ENCODE measurements around the gene PLCL1. TPM values are rescaled to one million over a fixed set of nuclear protein-coding genes. Genes with fewer than 3 reads are reported as not detected.
"Not testable (repeated sequence)": the region's sequence is repeated elsewhere in the genome, so short reads cannot be mapped to it uniquely, and the experiment has no call there.

PLCL1 gene
- total and polyA plus RNA-seq, 8 donors: 0.38 to 1.5 (median 0.73) TPM

- TF ChIP-seq, protein P1, sequence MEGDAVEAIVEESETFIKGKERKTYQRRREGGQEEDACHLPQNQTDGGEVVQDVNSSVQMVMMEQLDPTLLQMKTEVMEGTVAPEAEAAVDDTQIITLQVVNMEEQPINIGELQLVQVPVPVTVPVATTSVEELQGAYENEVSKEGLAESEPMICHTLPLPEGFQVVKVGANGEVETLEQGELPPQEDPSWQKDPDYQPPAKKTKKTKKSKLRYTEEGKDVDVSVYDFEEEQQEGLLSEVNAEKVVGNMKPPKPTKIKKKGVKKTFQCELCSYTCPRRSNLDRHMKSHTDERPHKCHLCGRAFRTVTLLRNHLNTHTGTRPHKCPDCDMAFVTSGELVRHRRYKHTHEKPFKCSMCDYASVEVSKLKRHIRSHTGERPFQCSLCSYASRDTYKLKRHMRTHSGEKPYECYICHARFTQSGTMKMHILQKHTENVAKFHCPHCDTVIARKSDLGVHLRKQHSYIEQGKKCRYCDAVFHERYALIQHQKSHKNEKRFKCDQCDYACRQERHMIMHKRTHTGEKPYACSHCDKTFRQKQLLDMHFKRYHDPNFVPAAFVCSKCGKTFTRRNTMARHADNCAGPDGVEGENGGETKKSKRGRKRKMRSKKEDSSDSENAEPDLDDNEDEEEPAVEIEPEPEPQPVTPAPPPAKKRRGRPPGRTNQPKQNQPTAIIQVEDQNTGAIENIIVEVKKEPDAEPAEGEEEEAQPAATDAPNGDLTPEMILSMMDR (IDR thresholded peaks at IDR 0.05): no peak
- no peaks in the 10 kb centered on the region for H3K36me3 ChIP-seq
- 93 to 100% methylated on average over 1 of the region's 1 CpG for whole genome bisulfite sequencing, 2 donors
- no peak for ATAC-seq
- no peak for FAIRE-seq
- no peak overlapping the region for H3K27ac ChIP-seq
- H3K9me3 ChIP-seq: no peaks in the 10 kb centered on the region
- intact Hi-C loops (cut with DNase I): no loop called here
- no peak for DNase-seq
- H3K4me1 ChIP-seq: no peaks in the 10 kb centered on the region
- H3K4me3 ChIP-seq: no peak overlapping the region
- no peaks in the 10 kb centered on the region for H3K27me3 ChIP-seq
Observed at GRCh38 chr2:198186257-198186656, 381.9 kb downstream of the PLCL1 start.

DNA sequence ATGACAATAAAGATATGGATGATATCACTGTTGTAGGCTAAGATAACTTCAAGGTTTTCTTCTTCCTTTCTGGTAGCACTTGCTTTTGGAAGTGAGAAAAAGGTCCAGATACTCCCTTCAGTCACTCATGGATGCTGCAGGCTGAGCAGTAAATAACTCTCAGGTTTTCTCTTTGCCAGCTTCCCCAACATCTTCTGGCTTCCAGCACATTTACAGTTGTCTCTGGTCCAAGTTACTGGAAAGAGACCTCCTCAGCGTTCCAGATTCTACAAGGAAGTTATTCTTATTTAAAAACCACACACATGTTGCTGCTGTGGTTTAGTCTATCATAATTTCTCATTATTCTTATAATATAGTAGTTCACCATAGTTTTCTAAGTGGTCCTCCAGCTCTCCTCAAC lies 383.4 kb downstream of the PLCL1 start:
- no peak overlapping the region for H3K4me3 ChIP-seq
- TF ChIP-seq, protein P1 (IDR thresholded peaks at IDR 0.05): no peak
- DNase-seq: no peak
- no peaks in the 10 kb centered on the region for H3K36me3 ChIP-seq
- H3K9me3 ChIP-seq: no peaks in the 10 kb centered on the region
- H3K27me3 ChIP-seq: no peaks in the 10 kb centered on the region
- intact Hi-C loops (cut with DNase I): no loop called here
- 70 to 79% methylated on average over 1 of the region's 1 CpG for WGBS, 2 donors
- ATAC-seq: no peak
- no peak for FAIRE-seq
- H3K27ac ChIP-seq: no peak overlapping the region
- no peaks in the 10 kb centered on the region for H3K4me1 ChIP-seq

DNA sequence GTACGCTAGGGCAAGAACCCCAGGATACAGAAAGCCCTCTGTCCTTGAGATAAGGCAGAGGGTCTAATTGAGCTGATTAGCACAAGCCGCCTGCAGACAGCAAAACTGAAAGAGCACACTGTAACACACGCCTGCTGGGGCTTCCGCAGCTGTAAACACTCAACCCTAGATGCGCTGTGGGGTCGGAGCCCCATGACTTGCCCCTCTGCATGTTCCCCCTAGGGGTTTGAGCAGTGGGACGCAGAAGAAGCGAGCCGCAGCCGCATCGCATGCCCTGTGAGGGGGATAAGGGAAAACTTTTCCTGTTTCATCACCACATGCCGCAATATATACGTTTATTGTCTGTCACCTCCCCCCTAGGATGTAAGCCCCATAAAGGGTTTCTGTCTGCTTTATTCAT lies 384.6 kb downstream of the PLCL1 start:
- TF ChIP-seq, protein P1 (IDR thresholded peaks at IDR 0.05): no peak
- WGBS, 2 donors: 71 to 79% methylated on average over 13 of the region's 13 CpGs
- ATAC-seq: no peak
- no peak for DNase-seq
- Histone ChIP-seq H3K36me3 (no peaks in the 10 kb centered on the region), H3K27me3 (no peaks in the 10 kb centered on the region), H3K27ac (no peak overlapping the region), H3K4me1 (no peaks in the 10 kb centered on the region), H3K4me3 (no peak overlapping the region), H3K9me3 (no peaks in the 10 kb centered on the region)
- intact Hi-C loops (cut with DNase I): no loop called here
- no peak for FAIRE-seq

GRCh38 chr2:198191651-198192050 lies 387.3 kb downstream of the PLCL1 start:
- no peak overlapping the region for H3K27ac ChIP-seq
- FAIRE-seq: no peak

GRCh38 chr2:198196556-198196955 lies 392.2 kb downstream of the PLCL1 start:
- H3K27ac ChIP-seq; FAIRE-seq; ATAC-seq; H3K9me3 ChIP-seq; intact Hi-C loops (cut with DNase I); H3K27me3 ChIP-seq; DNase-seq; H3K4me1 ChIP-seq; H3K4me3 ChIP-seq; H3K36me3 ChIP-seq: not testable (repeated sequence)
- 50 to 80% methylated on average over 7 of the region's 7 CpGs for WGBS, 2 donors

More at GRCh38 chr2:198191651-198192050, 387.3 kb downstream of the PLCL1 start:
- Histone ChIP-seq H3K27me3 (no peaks in the 10 kb centered on the region), H3K36me3 (no peaks in the 10 kb centered on the region), H3K9me3 (no peaks in the 10 kb centered on the region), H3K4me1 (no peaks in the 10 kb centered on the region), H3K4me3 (no peak overlapping the region)
- DNase-seq (no peak), ATAC-seq (no peak)
- intact Hi-C loops (cut with DNase I): no loop called here
- TF ChIP-seq, protein P1 (IDR thresholded peaks at IDR 0.05): no peak
- 0 to 2% methylated on average over 1 of the region's 1 CpG for WGBS, 2 donors

Other genes starting within 250 kb of the PLCL1 start
- gene RFTN2, start 129.0 kb upstream of the PLCL1 start, total RNA-seq: 1 to 10 TPM in 5 of 6 donors, under 1 TPM in 1; 0.92 to 7.6 (median 1.7) TPM
- under 1 TPM; 0.77 to 0.80 TPM for gene RFTN2, start 129.0 kb upstream of the PLCL1 start, polyA plus RNA-seq
- gene MARS2, start 99.2 kb upstream of the PLCL1 start, total RNA-seq: 1 to 10 TPM; 2.0 to 5.3 (median 4.0) TPM
- 1 to 10 TPM; 1.4 to 2.6 TPM for gene MARS2, start 99.2 kb upstream of the PLCL1 start, polyA plus RNA-seq
- not detected for gene BOLL, start 19.3 kb upstream of the PLCL1 start, total RNA-seq
- not detected for gene BOLL, start 19.3 kb upstream of the PLCL1 start, polyA plus RNA-seq